Esophagus muscularis mucosa (tissue), 4 donors: ENCODE data around the gene DAZAP1. TPM values are rescaled to one million over a fixed set of nuclear protein-coding genes. Genes with fewer than 3 reads are reported as not detected.

Experiments used
- DNase-seq: peaks from one replicate; pipeline ENCODE4 v3.0.0-alpha.2; 2017; ENCODE audit errors: extremely low spot score
- H3K27ac ChIP-seq, 4 donors: fragments of 200-600 bp; sonication (generic); replicated peaks in 1 of 4; 1 replicate in 3 of 4; 2 replicates in 1 of 4; pipeline ENCODE4 v1.5.1; 2016 to 2019; ENCODE audit warnings: mild to moderate bottlenecking in 1 of 4
- H3K27me3 ChIP-seq, 4 donors: fragments of 200-600 bp; sonication (generic); one replicate each; pipeline versions ENCODE4 v1.5.1 to v1.6.0; 2016 to 2019
- H3K36me3 ChIP-seq, 4 donors: fragments of 200-600 bp; sonication (generic); one replicate each; pipeline ENCODE4 v1.5.1; 2016 to 2019
- H3K4me1 ChIP-seq, 4 donors: fragments of 200-600 bp; sonication (generic); one replicate each; pipeline ENCODE4 v1.5.1; 2016 to 2019
- H3K4me3 ChIP-seq, 4 donors: fragments of 200-600 bp; sonication (generic); 1 replicate in 2 of 4; 2 replicates in 2 of 4; pipeline ENCODE4 v1.5.1; 2016 to 2019; ENCODE audit warnings: mild to moderate bottlenecking in 4 of 4, moderate library complexity in 1 of 4
- H3K9me3 ChIP-seq, 4 donors: fragments of 200-600 bp; sonication (generic); 1 replicate in 3 of 4; 2 replicates in 1 of 4; pipeline ENCODE4 v1.5.1; 2016 to 2019
- EP300 ChIP-seq: sonication (generic); formaldehyde crosslinking; IDR thresholded peaks from one replicate; pipeline ENCODE4 v1.6.1; 2017; ENCODE audit warnings: antibody characterized with exemption
- POLR2A ChIP-seq: fragments of 450-650 bp; IDR thresholded peaks from one replicate; pipeline ENCODE4 v1.6.1; 2017; ENCODE audit warnings: antibody characterized with exemption, moderate library complexity, mild to moderate bottlenecking, low read depth
- POLR2AphosphoS5 ChIP-seq, 2 donors: sonication (generic); formaldehyde crosslinking; IDR thresholded peaks; one replicate each; pipeline ENCODE4 v1.6.1; 2017; ENCODE audit warnings: antibody characterized with exemption in 2 of 2
- WGBS: methylation state at CpG from one replicate; pipeline ENCODE4 v1.1.5; 2018; 5-methylcytosine and 5-hydroxymethylcytosine counted together
- intact Hi-C: fragments of 100-400 bp; cut with DNase I; formaldehyde crosslinking; loops from one replicate; pipeline ENCODE4 v1.15.1; 2023
- total RNA-seq, 4 donors: library from RNA; depleted of rRNA; stranded (reverse); fragments of >200 nt; gene quantifications; one replicate each; pipeline versions ENCODE4 v1.1.0 to v1.2.1, GENCODE V29; 2016
- TF ChIP-seq, protein P1 (sequence below), 3 experiments: fragments of 200-600 bp in 2 of 3; fragments of 450-650 bp in 1 of 3; sonication (generic) in 2 of 3; IDR thresholded peaks; one replicate each; pipeline ENCODE4 v1.5.1; 2017 to 2019; ENCODE audit warnings: antibody characterized with exemption in 3 of 3, mild to moderate bottlenecking in 2 of 3, moderate library complexity in 1 of 3

The DAZAP1 gene
- total RNA-seq, 4 donors from 2014 or later: 44.9 to 79.4 (median 52.9) TPM

DNA sequence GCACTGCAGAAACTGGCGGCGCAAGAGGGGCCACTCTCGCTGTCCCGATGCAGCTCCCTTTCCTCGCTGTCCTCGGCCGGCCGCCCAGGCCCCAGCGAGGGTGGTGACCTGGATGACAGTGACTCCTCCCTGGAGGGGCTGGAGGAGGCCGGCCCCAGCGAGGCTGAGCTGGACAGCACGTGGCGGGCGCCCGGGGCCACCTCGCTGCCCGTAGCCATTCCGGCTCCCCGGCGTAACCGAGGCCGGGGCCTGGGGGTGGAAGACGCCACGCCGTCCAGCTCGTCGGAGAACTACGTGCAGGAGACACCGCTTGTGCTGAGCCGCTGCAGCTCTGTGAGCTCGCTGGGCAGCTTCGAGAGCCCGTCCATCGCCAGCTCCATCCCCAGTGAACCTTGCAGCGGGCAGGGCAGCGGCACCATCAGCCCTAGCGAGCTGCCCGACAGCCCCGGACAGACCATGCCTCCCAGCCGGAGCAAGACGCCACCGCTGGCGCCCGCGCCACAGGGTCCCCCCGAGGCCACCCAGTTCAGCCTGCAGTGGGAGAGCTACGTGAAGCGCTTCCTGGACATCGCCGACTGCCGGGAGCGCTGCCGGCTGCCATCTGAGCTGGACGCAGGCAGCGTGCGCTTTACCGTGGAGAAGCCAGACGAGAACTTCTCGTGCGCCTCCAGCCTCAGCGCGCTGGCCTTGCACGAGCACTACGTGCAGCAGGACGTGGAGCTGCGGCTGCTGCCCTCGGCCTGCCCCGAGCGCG is 59.3 kb downstream of the DAZAP1 start:
- H3K36me3 ChIP-seq: peaks cover 0 to 6% (median 0%) of the 10 kb centered on the region in 4 donors
- no peak for TF ChIP-seq POLR2A
- TF ChIP-seq EP300: no peak
- TF ChIP-seq, protein P1, sequence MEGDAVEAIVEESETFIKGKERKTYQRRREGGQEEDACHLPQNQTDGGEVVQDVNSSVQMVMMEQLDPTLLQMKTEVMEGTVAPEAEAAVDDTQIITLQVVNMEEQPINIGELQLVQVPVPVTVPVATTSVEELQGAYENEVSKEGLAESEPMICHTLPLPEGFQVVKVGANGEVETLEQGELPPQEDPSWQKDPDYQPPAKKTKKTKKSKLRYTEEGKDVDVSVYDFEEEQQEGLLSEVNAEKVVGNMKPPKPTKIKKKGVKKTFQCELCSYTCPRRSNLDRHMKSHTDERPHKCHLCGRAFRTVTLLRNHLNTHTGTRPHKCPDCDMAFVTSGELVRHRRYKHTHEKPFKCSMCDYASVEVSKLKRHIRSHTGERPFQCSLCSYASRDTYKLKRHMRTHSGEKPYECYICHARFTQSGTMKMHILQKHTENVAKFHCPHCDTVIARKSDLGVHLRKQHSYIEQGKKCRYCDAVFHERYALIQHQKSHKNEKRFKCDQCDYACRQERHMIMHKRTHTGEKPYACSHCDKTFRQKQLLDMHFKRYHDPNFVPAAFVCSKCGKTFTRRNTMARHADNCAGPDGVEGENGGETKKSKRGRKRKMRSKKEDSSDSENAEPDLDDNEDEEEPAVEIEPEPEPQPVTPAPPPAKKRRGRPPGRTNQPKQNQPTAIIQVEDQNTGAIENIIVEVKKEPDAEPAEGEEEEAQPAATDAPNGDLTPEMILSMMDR (IDR thresholded peaks at IDR 0.05): no peak
- TF ChIP-seq POLR2AphosphoS5 (IDR thresholded peaks at IDR 0.05): no peak
- no peak for DNase-seq
- no peak overlapping the region for H3K27ac ChIP-seq
- no peak overlapping the region for H3K4me3 ChIP-seq
- H3K27me3 ChIP-seq: peaks cover 26 to 85% (median 53%) of the 10 kb centered on the region in 4 donors
- WGBS: 13% methylated on average over 19 of the region's 70 CpGs
- intact Hi-C loops: no loop called here
- H3K9me3 ChIP-seq: no peaks in the 10 kb centered on the region
- H3K4me1 ChIP-seq: peaks cover 51 to 67% (median 61%) of the 10 kb centered on the region in 4 donors

DNA sequence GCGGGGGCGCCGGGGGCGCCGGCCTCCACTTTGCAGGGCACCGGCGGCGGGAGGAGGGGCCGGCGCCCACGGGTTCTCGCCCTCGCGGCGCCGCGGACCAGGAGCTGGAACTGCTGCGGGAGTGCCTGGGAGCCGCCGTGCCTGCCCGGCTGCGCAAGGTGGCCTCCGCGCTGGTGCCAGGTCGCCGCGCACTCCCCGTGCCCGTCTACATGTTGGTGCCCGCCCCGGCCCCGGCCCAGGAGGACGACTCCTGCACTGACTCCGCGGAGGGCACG is 59.8 kb downstream of the DAZAP1 start:
- H3K27me3 ChIP-seq: peaks cover 31 to 90% (median 58%) of the 10 kb centered on the region in 4 donors
- intact Hi-C loops: no loop called here
- no peaks in the 10 kb centered on the region for H3K9me3 ChIP-seq
- H3K36me3 ChIP-seq: peaks cover 0 to 2% (median 0%) of the 10 kb centered on the region in 4 donors
- no peak for DNase-seq
- H3K4me1 ChIP-seq: peaks cover 51 to 72% (median 66%) of the 10 kb centered on the region in 4 donors
- peak overlapping the region in 2 of 4 donors; percentile 49 for H3K4me3 ChIP-seq
- WGBS: no CpG with 5 or more reads among the region's 36 CpGs
- no peak overlapping the region for H3K27ac ChIP-seq
- TF ChIP-seq EP300 (no peak), POLR2A (no peak), POLR2AphosphoS5 (IDR thresholded peaks at IDR 0.05) (no peak)
- TF ChIP-seq, protein P1 (IDR thresholded peaks at IDR 0.05): no peak

DNA sequence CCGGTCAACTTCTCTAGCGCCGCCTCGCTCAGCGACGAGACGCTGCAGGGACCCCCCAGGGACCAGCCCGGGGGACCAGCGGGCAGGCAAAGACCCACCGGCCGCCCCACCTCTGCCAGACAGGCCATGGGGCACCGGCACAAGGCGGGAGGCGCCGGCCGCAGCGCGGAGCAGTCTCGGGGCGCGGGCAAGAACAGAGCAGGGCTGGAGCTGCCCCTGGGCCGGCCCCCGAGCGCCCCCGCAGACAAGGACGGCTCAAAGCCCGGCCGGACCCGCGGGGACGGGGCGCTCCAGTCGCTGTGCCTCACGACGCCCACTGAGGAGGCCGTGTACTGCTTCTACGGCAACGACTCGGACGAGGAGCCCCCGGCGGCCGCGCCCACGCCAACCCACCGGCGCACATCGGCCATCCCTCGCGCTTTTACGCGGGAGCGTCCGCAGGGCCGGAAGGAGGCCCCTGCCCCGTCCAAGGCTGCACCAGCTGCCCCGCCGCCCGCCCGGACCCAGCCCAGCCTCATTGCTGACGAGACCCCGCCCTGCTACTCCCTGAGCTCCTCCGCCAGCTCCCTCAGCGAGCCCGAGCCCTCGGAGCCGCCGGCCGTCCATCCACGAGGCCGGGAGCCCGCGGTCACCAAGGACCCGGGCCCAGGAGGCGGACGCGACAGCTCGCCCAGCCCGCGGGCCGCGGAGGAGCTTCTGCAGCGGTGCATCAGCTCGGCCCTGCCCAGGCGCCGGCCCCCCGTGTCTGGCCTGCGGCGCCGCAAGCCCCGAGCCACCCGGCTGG is 60.3 kb downstream of the DAZAP1 start:
- Histone ChIP-seq H3K27me3 (peaks cover 32 to 95% (median 64%) of the 10 kb centered on the region in 4 donors), H3K27ac (no peak overlapping the region), H3K9me3 (no peaks in the 10 kb centered on the region), H3K4me3 (peak overlapping the region in 3 of 4 donors; percentile 49 to 59 (median 49)), H3K36me3 (peaks cover 0 to 2% (median 0%) of the 10 kb centered on the region in 4 donors), H3K4me1 (peaks cover 51 to 78% (median 72%) of the 10 kb centered on the region in 4 donors)
- no CpG with 5 or more reads among the region's 92 CpGs for WGBS
- DNase-seq: no peak
- TF ChIP-seq POLR2A: no peak
- TF ChIP-seq EP300: no peak
- TF ChIP-seq, protein P1 (IDR thresholded peaks at IDR 0.05): no peak
- intact Hi-C loops: no loop called here

DNA sequence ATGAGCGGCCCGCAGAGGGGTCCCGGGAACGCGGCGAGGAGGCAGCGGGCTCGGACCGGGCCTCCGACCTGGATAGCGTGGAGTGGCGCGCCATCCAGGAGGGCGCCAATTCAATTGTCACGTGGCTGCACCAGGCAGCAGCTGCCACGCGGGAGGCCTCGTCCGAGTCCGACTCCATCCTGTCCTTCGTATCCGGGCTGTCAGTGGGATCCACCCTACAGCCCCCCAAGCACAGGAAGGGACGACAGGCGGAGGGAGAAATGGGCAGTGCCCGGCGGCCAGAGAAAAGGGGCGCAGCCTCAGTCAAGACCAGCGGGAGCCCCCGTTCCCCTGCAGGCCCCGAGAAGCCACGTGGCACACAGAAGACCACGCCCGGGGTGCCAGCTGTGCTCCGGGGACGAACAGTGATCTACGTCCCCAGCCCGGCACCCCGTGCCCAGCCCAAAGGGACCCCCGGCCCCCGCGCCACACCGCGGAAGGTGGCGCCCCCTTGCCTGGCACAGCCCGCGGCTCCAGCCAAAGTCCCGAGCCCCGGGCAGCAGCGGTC is 61.0 kb downstream of the DAZAP1 start:
- WGBS: 11% methylated on average over 8 of the region's 49 CpGs
- peaks cover 0 to 2% (median 0%) of the 10 kb centered on the region in 4 donors for H3K36me3 ChIP-seq
- peaks cover 54 to 84% (median 78%) of the 10 kb centered on the region in 4 donors for H3K4me1 ChIP-seq
- TF ChIP-seq POLR2AphosphoS5 (IDR thresholded peaks at IDR 0.05) (no peak), POLR2A (no peak), EP300 (no peak)
- TF ChIP-seq, protein P1 (IDR thresholded peaks at IDR 0.05): no peak
- intact Hi-C loops: no loop called here
- DNase-seq: no peak
- H3K27ac ChIP-seq: no peak overlapping the region
- peak overlapping the region; percentile 46 to 59 (median 49) for H3K4me3 ChIP-seq
- H3K27me3 ChIP-seq: peaks cover 32 to 96% (median 69%) of the 10 kb centered on the region in 4 donors
- H3K9me3 ChIP-seq: no peaks in the 10 kb centered on the region
